IgD-negative memory B cell (primary cell): ENCODE measurements around the gene CNP. TPM values are rescaled to one million over a fixed set of nuclear protein-coding genes. Genes with fewer than 3 reads are reported as not detected.

Source experiments
- H3K27ac Mint-ChIP-seq, 3 donors: one replicate each; pipeline ENCODE4 v1.8.0; 2020 to 2022; ENCODE audit warnings: mild to moderate bottlenecking in 3 of 3, mixed read lengths in 3 of 3, moderate library complexity in 1 of 3
- H3K27me3 Mint-ChIP-seq: one replicate; pipeline ENCODE4 v1.8.0; 2021; ENCODE audit warnings: mixed read lengths
- H3K36me3 Mint-ChIP-seq: one replicate; pipeline ENCODE4 v1.8.0; 2020; ENCODE audit warnings: mild to moderate bottlenecking, mixed read lengths
- H3K4me1 Mint-ChIP-seq, 3 donors: one replicate each; pipeline ENCODE4 v1.8.0; 2020 to 2022; ENCODE audit warnings: mixed read lengths in 3 of 3, mild to moderate bottlenecking in 1 of 3
- H3K4me3 Mint-ChIP-seq, 4 donors: one replicate each; pipeline ENCODE4 v1.8.0; 2020 to 2022; ENCODE audit warnings: mild to moderate bottlenecking in 4 of 4, mixed read lengths in 4 of 4, moderate library complexity in 3 of 4
- H3K9me3 Mint-ChIP-seq, 3 donors: one replicate each; pipeline ENCODE4 v1.8.0; 2020 to 2021; ENCODE audit warnings: mixed read lengths in 3 of 3, mild to moderate bottlenecking in 1 of 3
- polyA plus RNA-seq: library from polyadenylated mRNA; unstranded; fragments of 300-500 nt; fragmentation: Illumina TruSeq; gene quantifications from one replicate; pipeline ENCODE4 v1.2.3, GENCODE V29; 2021

CNP gene
- polyA plus RNA-seq, 1 donor from 2014 or later: 53.0 TPM

DNA sequence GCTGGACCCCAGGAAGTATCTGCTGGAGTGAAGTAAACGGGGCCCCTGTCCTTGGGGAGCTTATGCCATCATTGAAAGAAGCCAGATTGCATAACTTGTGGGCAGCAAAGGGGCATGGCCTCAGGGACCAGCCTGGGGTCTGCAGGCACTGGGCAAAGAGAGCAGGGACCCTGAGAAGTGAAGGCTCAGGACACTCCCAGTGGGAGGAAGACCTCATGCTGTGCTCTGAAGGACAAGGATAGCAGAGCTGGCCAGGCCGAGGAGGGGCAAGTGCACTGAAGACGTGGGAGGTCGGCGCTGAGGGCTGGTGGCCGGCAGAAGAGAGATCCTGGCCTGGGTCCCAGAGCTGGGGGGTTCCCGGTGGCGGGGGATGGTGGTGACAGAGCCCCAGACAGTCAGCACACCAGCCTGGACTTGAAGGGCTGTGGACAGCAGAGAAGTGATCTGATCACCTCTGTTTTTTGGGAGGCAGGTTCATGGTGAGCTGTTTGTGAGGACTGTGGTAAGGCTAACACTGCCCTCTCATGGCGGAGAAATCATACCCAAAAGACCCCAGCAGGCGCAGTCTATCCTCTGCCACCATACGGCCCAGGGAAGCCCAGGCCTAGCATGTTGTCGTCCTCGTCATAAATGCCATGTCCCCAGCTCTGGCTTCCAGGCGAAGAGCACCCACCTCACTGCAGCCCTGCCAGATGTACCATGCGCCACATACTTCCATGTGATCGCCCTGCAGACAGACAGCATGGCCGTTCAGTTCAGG lies 7.1 kb upstream of the CNP start:
- no peak overlapping the region for H3K4me3 Mint-ChIP-seq

GRCh38 chr17:41962111-41962510 lies 4.5 kb upstream of the CNP start:
- Mint-ChIP-seq H3K27me3 (no peaks in the 10 kb centered on the region), H3K36me3 (no peaks in the 10 kb centered on the region), H3K27ac (peak overlapping the region in 1 of 3 donors; percentile 64), H3K4me3 (no peak overlapping the region), H3K9me3 (no peaks in the 10 kb centered on the region), H3K4me1 (peaks cover 9 to 13% (median 11%) of the 10 kb centered on the region in 3 donors)

More for the DNA sequence above, 7.1 kb upstream of the CNP start:
- H3K27me3 Mint-ChIP-seq: no peaks in the 10 kb centered on the region
- no peaks in the 10 kb centered on the region for H3K9me3 Mint-ChIP-seq
- H3K36me3 Mint-ChIP-seq: no peaks in the 10 kb centered on the region
- peaks cover 0 to 3% (median 2%) of the 10 kb centered on the region in 3 donors for H3K4me1 Mint-ChIP-seq
- H3K27ac Mint-ChIP-seq: no peak overlapping the region

DNA sequence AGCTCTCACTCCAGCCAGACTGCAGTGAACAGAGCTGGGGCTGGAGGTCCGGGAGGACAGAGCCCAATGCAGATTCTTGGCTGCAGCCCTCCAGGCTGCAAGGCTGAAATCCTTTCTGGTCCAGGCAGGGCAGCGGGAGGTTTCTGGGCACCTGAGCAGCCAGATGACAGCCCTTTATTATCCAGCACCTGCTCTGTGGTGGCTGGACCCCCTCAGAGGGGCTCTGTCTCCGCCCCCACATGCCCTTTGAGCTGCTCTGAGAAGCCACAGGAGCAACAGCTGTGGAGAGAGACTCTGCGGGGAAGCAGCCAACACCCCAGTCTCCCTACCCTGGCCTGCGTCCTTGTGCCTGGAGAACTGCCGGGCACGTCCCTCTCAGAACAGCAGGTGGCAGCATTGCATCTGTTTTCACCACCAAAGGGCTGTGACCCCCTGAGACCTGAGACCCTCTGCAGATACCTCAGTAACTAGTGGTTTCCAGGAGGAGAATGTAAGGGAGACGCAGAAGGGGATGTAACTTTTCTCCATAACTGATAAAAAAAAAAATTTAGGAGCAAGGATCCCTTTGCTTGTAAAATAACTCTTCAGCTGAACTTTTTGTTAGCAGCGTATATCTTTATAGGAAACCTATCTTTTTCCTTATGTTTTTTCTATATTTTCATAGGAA lies 3.7 kb upstream of the CNP start:
- Mint-ChIP-seq H3K9me3 (no peaks in the 10 kb centered on the region), H3K4me3 (peak overlapping the region in 2 of 4 donors; percentile 41 to 67), H3K27ac (peak overlapping the region; percentile 23 to 64 (median 64)), H3K27me3 (no peaks in the 10 kb centered on the region), H3K36me3 (no peaks in the 10 kb centered on the region), H3K4me1 (peaks cover 10 to 13% (median 13%) of the 10 kb centered on the region in 3 donors)

GRCh38 chr17:41965694-41966462 lies 717 bp upstream of the CNP start:
- peaks cover 14 to 26% (median 22%) of the 10 kb centered on the region in 3 donors for H3K4me1 Mint-ChIP-seq
- H3K9me3 Mint-ChIP-seq: no peaks in the 10 kb centered on the region
- peaks cover 1% of the 10 kb centered on the region for H3K36me3 Mint-ChIP-seq
- H3K27ac Mint-ChIP-seq: peak overlapping the region; percentile 86 to 98 (median 91)
- no peaks in the 10 kb centered on the region for H3K27me3 Mint-ChIP-seq
- H3K4me3 Mint-ChIP-seq: peak overlapping the region; percentile 84 to 97 (median 90)

GRCh38 chr17:41967141-41967920 lies 736 bp downstream of the CNP start:
- no peaks in the 10 kb centered on the region for H3K27me3 Mint-ChIP-seq
- no peaks in the 10 kb centered on the region for H3K9me3 Mint-ChIP-seq
- H3K27ac Mint-ChIP-seq: peak overlapping the region; percentile 59 to 98 (median 76)
- H3K4me1 Mint-ChIP-seq: peaks cover 20 to 31% (median 27%) of the 10 kb centered on the region in 3 donors
- peak overlapping the region; percentile 84 to 97 (median 90) for H3K4me3 Mint-ChIP-seq
- peaks cover 1% of the 10 kb centered on the region for H3K36me3 Mint-ChIP-seq

DNA sequence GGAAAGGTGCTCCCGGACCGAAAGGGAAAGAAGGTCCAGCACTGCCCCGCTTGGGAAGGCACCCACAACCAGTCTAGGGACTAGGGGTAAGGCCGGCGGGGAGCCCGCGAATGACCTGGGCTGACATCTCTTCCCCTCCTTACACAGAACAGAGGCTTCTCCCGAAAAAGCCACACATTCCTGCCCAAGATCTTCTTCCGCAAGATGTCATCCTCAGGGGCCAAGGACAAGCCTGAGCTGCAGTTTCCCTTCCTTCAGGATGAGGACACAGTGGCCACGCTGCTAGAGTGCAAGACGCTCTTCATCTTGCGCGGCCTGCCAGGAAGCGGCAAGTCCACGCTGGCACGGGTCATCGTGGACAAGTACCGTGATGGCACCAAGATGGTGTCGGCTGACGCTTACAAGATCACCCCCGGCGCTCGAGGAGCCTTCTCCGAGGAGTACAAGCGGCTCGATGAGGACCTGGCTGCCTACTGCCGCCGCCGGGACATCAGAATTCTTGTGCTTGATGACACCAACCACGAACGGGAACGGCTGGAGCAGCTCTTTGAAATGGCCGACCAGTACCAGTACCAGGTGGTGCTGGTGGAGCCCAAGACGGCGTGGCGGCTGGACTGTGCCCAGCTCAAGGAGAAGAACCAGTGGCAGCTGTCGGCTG lies 1.5 kb downstream of the CNP start:
- peaks cover 27 to 36% (median 32%) of the 10 kb centered on the region in 3 donors for H3K4me1 Mint-ChIP-seq
- H3K27ac Mint-ChIP-seq: peak overlapping the region; percentile 59 to 98 (median 85)
- peaks cover 1% of the 10 kb centered on the region for H3K36me3 Mint-ChIP-seq
- no peaks in the 10 kb centered on the region for H3K9me3 Mint-ChIP-seq
- H3K27me3 Mint-ChIP-seq: no peaks in the 10 kb centered on the region
- peak overlapping the region; percentile 57 to 97 (median 86) for H3K4me3 Mint-ChIP-seq

DNA sequence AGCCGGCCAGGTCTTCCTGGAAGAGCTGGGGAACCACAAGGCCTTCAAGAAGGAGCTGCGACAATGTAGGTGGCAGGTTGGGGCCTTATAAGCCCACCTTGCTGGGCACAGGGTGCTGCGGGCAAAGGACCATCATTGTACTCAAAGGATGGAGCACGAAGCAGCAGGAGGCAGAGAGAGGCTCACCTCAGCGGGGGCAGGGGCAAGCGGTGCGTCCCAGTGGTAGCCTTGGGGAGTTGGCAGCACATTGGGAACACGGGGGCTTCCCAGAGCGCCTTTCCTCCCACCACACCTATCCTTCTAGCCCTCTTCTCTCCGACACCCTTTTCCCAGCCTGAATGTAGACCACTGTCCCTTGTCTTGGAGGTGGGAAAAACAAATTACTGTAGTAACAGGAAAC lies 2.1 kb downstream of the CNP start:
- H3K4me3 Mint-ChIP-seq: peak overlapping the region in 2 of 4 donors; percentile 41 to 97
- H3K36me3 Mint-ChIP-seq: peaks cover 1% of the 10 kb centered on the region
- no peaks in the 10 kb centered on the region for H3K9me3 Mint-ChIP-seq
- peaks cover 33 to 42% (median 36%) of the 10 kb centered on the region in 3 donors for H3K4me1 Mint-ChIP-seq
- no peaks in the 10 kb centered on the region for H3K27me3 Mint-ChIP-seq
- peak overlapping the region; percentile 59 to 98 (median 85) for H3K27ac Mint-ChIP-seq

DNA sequence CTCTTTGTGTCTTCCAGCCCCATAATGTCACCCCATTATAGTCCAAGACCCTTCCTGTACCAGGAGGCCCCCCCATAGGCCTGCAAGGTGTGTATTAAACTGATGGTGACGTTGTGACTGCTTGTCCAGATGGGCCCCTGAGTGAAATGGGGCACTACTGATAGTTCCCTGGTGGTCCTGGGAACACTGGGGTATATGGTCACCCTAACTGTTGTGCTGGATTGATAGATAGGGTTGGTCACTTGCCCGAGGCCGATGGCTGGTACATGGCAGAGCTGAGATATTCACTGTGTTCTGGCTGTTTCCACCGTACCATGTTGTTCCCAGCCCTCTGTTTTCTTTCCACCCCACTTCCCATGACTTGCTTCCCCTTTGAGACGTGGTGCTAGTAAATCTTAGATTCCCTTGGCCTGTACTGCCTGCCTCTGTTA lies 4.3 kb downstream of the CNP start:
- no peaks in the 10 kb centered on the region for H3K27me3 Mint-ChIP-seq
- peak overlapping the region in 2 of 3 donors; percentile 7 to 87 for H3K27ac Mint-ChIP-seq
- H3K4me1 Mint-ChIP-seq: peaks cover 21 to 32% (median 30%) of the 10 kb centered on the region in 3 donors
- peaks cover 1% of the 10 kb centered on the region for H3K36me3 Mint-ChIP-seq
- H3K4me3 Mint-ChIP-seq: peak overlapping the region in 1 of 4 donors; percentile 55
- H3K9me3 Mint-ChIP-seq: no peaks in the 10 kb centered on the region

DNA sequence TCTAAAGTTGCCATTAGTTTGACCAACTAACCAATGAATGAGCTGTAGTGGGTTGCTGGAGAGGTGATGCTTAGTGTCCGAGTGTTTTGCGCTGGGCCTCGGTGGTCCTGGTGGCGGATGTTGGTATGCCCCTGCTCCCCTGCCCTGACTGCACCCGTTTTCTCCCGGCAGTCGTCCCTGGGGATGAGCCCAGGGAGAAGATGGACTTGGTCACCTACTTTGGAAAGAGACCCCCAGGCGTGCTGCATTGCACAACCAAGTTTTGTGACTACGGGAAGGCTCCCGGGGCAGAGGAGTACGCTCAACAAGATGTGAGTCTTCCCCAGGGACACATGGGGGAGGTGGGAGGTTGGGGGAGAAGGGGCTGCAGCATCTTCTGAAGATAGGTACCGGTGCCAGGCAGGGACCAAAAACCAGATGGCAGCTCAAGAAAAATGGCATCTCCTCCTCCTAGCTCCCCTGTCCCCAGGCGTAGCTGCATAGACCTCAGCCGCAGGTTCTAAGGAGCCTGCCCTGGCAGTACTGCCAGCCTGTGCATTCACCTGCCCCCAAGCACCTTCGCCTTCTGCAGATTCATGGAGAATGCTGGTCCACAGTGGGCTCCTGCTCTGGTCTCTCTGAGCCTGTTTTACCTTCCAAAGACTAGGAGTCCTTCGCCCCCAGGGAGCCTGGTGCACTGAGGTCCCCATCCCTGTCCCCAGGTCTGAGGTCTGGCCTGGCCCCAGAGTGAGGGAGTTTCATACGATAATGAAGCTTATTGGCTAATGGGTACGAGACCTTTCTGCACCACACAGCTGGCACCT lies 5.3 kb downstream of the CNP start:
- peak overlapping the region in 3 of 4 donors; percentile 67 to 87 (median 73) for H3K4me3 Mint-ChIP-seq
- H3K4me1 Mint-ChIP-seq: peaks cover 26 to 41% (median 37%) of the 10 kb centered on the region in 3 donors
- no peaks in the 10 kb centered on the region for H3K27me3 Mint-ChIP-seq
- peaks cover 1% of the 10 kb centered on the region for H3K36me3 Mint-ChIP-seq
- H3K9me3 Mint-ChIP-seq: no peaks in the 10 kb centered on the region
- peak overlapping the region; percentile 87 to 92 (median 90) for H3K27ac Mint-ChIP-seq

DNA sequence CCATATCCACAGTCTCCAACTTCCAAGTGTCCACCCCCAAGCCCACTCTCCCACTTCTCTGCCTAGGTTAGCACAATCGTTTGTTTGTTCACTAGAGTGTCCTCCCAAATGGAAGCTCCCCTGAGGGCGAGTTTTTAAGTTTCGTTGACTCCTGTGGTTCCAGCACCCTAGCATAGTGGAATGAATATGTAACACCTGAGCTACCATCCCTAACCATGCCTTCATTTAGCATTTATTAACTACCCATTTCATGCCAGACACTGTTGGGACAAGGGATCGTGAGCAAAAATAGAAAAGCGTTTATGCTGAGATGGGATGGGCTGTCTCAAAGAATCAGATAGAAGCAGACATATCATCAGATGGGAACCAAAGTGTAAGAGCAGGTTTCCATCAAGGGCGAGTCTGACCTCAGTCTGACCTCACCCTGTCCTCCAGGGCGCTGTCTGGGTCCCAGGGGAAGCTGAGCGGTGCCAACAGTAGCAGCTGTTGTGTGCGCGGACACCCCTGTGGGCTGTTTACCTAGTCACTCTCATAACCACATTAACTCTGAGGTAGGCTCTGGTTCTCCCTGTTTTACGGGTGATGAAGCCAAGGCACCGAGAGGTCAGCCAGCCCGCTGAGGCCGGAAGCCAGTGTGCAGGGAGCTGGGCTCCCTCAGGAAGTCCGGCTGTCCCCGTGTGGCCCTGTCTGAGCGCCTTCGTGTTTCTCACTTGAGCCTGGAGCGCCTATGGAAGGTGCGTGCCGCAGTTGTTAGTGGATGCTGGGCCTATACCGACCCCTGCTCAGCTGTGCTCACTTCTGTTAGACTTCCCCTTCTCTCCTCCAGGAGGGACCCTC lies 6.2 kb downstream of the CNP start:
- peak overlapping the region; percentile 34 to 87 (median 70) for H3K4me3 Mint-ChIP-seq
- peaks cover 3% of the 10 kb centered on the region for H3K36me3 Mint-ChIP-seq

GRCh38 chr17:41973408-41973811 lies 6.8 kb downstream of the CNP start:
- peak overlapping the region in 3 of 4 donors; percentile 65 to 73 (median 67) for H3K4me3 Mint-ChIP-seq

More for the DNA sequence above, 6.2 kb downstream of the CNP start:
- Mint-ChIP-seq H3K9me3 (no peaks in the 10 kb centered on the region), H3K4me1 (peaks cover 26 to 43% (median 41%) of the 10 kb centered on the region in 3 donors), H3K27me3 (no peaks in the 10 kb centered on the region), H3K27ac (peak overlapping the region; percentile 87 to 92 (median 90))

DNA sequence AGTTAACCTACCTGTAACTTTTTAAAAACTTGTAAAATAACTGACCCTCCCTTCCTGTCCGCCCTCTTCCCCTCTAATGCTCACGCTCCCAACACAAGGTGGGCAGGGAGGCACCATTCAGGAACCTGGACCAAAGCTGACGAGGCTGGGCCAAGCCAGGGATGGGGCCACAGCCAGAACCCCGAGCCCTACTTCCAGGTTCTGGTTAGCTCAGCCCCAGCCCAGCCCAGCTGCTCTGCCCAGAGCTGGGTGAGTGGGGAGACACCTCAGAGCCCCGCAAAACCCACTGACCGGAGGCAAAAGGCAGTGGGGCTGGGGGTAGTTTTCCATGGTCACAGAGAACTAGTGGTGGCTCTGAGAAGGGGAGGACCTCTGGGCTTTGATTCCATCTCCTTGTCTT lies 7.4 kb downstream of the CNP start:
- no peaks in the 10 kb centered on the region for H3K9me3 Mint-ChIP-seq
- H3K4me3 Mint-ChIP-seq: no peak overlapping the region
- peak overlapping the region in 2 of 3 donors; percentile 87 to 92 for H3K27ac Mint-ChIP-seq
- no peaks in the 10 kb centered on the region for H3K27me3 Mint-ChIP-seq
- peaks cover 4% of the 10 kb centered on the region for H3K36me3 Mint-ChIP-seq
- peaks cover 26 to 35% (median 35%) of the 10 kb centered on the region in 3 donors for H3K4me1 Mint-ChIP-seq

More at GRCh38 chr17:41973408-41973811, 6.8 kb downstream of the CNP start:
- Mint-ChIP-seq H3K4me1 (peaks cover 26 to 37% (median 36%) of the 10 kb centered on the region in 3 donors), H3K9me3 (no peaks in the 10 kb centered on the region), H3K27me3 (no peaks in the 10 kb centered on the region), H3K36me3 (peaks cover 3% of the 10 kb centered on the region), H3K27ac (peak overlapping the region in 2 of 3 donors; percentile 87 to 92)
